PC-9 (cell line): Measurements from ENCODE around the gene JARID2. TPM values are rescaled to one million over a fixed set of nuclear protein-coding genes. Genes with fewer than 3 reads are reported as not detected.

Experiments
- BruUV-seq: library from RNA; stranded (reverse); fragments of 400-500 nt; replicated peaks from 2 replicates; lab custom pipeline; 2021; lab: Mats Ljungman, UMichigan
- CTCF ChIA-PET: fragments of 300-600 bp; sonication (Branson Sonifier 250); formaldehyde crosslinking; loops from one replicate; lab custom pipeline; 2022; ENCODE audit warnings: antibody characterized with exemption; lab: Charles Lee
- POLR2A ChIA-PET: fragments of 300-600 bp; sonication (Branson Sonifier 250); formaldehyde crosslinking; loops from one replicate; lab custom pipeline; 2022; ENCODE audit warnings: antibody characterized with exemption; ENCODE audit not compliant: unreplicated experiment; lab: Charles Lee
- DNase-seq, 2 experiments: peaks; one replicate each; pipeline versions ENCODE4 v3.0.0 to v3.0.0-alpha.2; 2015 to 2022; ENCODE audit warnings: mixed read lengths in 1 of 2
- H2AFZ ChIP-seq: fragments of 200-600 bp; sonication (generic); 2 replicates; pipeline ENCODE4 v1.8.1; 2017; ENCODE audit warnings: antibody characterized with exemption
- H3F3A ChIP-seq: fragments of 200-600 bp; sonication (generic); 2 replicates; pipeline ENCODE4 v1.8.1; 2017; ENCODE audit warnings: antibody characterized with exemption, mild to moderate bottlenecking, low read depth; ENCODE audit not compliant: insufficient read depth
- H3K27ac ChIP-seq: fragments of 200-600 bp; sonication (generic); 2 replicates; pipeline ENCODE4 v1.6.1; 2016; ENCODE audit warnings: mixed run types
- H3K27me3 ChIP-seq: fragments of 200-600 bp; sonication (generic); 2 replicates; pipeline ENCODE4 v1.6.1; 2016; ENCODE audit warnings: low read depth, mixed run types; ENCODE audit not compliant: insufficient read depth
- H3K36me3 ChIP-seq: fragments of 200-600 bp; sonication (generic); 2 replicates; pipeline ENCODE4 v1.6.1; 2016; ENCODE audit warnings: low read depth, mixed run types
- H3K4me1 ChIP-seq: fragments of 200-600 bp; sonication (generic); replicated peaks from 2 replicates; pipeline ENCODE4 v1.6.1; 2016; ENCODE audit warnings: mixed run types; ENCODE audit not compliant: insufficient read depth
- H3K4me2 ChIP-seq: fragments of 200-600 bp; sonication (generic); 2 replicates; pipeline ENCODE4 v1.6.1; 2017; ENCODE audit warnings: mixed run types
- H3K4me3 ChIP-seq: fragments of 200-600 bp; sonication (generic); 2 replicates; pipeline ENCODE4 v1.6.1; 2016; ENCODE audit warnings: mixed run types
- H3K79me2 ChIP-seq: fragments of 200-600 bp; sonication (generic); 2 replicates; pipeline ENCODE4 v1.6.1; 2017; ENCODE audit warnings: low read depth, mixed run types
- H3K9me2 ChIP-seq: fragments of 200-600 bp; sonication (generic); 2 replicates; pipeline ENCODE4 v1.8.1; 2017; ENCODE audit warnings: mild to moderate bottlenecking; ENCODE audit not compliant: insufficient read depth
- H3K9me3 ChIP-seq: fragments of 200-600 bp; sonication (generic); 2 replicates; pipeline ENCODE4 v1.8.1; 2016; ENCODE audit warnings: low read depth; ENCODE audit not compliant: insufficient read depth
- H4K20me1 ChIP-seq: fragments of 200-600 bp; sonication (generic); 2 replicates; pipeline ENCODE4 v1.8.1; 2017; ENCODE audit not compliant: insufficient read depth
- CTCF ChIP-seq: fragments of 200-600 bp; sonication (generic); conservative IDR thresholded peaks from 2 replicates; pipeline ENCODE4 v1.6.1; 2017; ENCODE audit warnings: mixed run types, antibody characterized with exemption, mild to moderate bottlenecking, moderate library complexity
- EZH2 ChIP-seq: fragments of 200-600 bp; sonication (generic); IDR thresholded peaks from 2 replicates; pipeline ENCODE4 v1.8.0; 2017; ENCODE audit warnings: antibody characterized with exemption, low read depth
- intact Hi-C: fragments of 100-400 bp; cut with micrococcal nuclease; formaldehyde crosslinking; loops from one replicate; pipeline ENCODE4 v1.10.0; 2022; ENCODE audit not compliant: unreplicated experiment
- total RNA-seq: library from RNA; stranded (reverse); gene quantifications from 2 replicates; pipeline ENCODE4 v1.2.3, GENCODE V29; 2021

The JARID2 gene
- total RNA-seq, 1 experiment from 2014 or later: 35.0 TPM

- no peaks in the 10 kb centered on the region for H3K36me3 ChIP-seq
- POLR2A ChIA-PET: interaction anchor here (0.7 kb wide), 1 partner anchor 180 kb away, joined by 6 read pairs; no protein-coding TSS in a partner anchor
- CTCF ChIA-PET: no interaction called here
- H3K9me3 ChIP-seq: no peaks in the 10 kb centered on the region
- H3F3A ChIP-seq: no peaks in the 10 kb centered on the region
- BruUV-seq: no TSS peak
- H3K9me2 ChIP-seq: no peaks in the 10 kb centered on the region
- no peak overlapping the region for H3K27ac ChIP-seq
- 0 out of 2 replicates have a peak, but pooled peaks cover 3% of the 10 kb centered on the region for H3K4me1 ChIP-seq
- no peak overlapping the region for H3K4me3 ChIP-seq
- H4K20me1 ChIP-seq: no peaks in the 10 kb centered on the region; the same call in none of the 2 replicates
- H3K4me2 ChIP-seq: no peak overlapping the region
- intact Hi-C loops: no loop called here
- DNase-seq: no peak
- H3K27me3 ChIP-seq: no peaks in the 10 kb centered on the region
- no peak for TF ChIP-seq CTCF
- no peak for TF ChIP-seq EZH2
- H2AFZ ChIP-seq: no peak overlapping the region
- peaks cover 93% of the 10 kb centered on the region for H3K79me2 ChIP-seq
These were observed 64.8 kb downstream of the JARID2 start for GRCh38 chr6:15310680-15311079.

- no peak for DNase-seq
- Histone ChIP-seq H3K36me3 (no peaks in the 10 kb centered on the region), H3F3A (no peaks in the 10 kb centered on the region), H3K27me3 (no peaks in the 10 kb centered on the region), H2AFZ (no peak overlapping the region), H3K4me3 (no peak overlapping the region), H3K9me3 (no peaks in the 10 kb centered on the region), H3K9me2 (no peaks in the 10 kb centered on the region), H3K4me1 (no peaks in the 10 kb centered on the region), H4K20me1 (no peaks in the 10 kb centered on the region; the same call in none of the 2 replicates), H3K4me2 (no peak overlapping the region), H3K27ac (no peak overlapping the region), H3K79me2 (peaks cover 97% of the 10 kb centered on the region)
- intact Hi-C loops: no loop called here
- ChIA-PET CTCF (interaction anchor here (0.6 kb wide), 1 partner anchor 1245 kb away, joined by 3 read pairs; no protein-coding TSS in a partner anchor), POLR2A (no interaction called here)
- BruUV-seq: no TSS peak
- TF ChIP-seq EZH2 (no peak), CTCF (no peak)
These were observed 66.6 kb downstream of the JARID2 start for GRCh38 chr6:15312500-15312899.

GRCh38 chr6:15313367-15313766, 67.5 kb downstream of the JARID2 start:
- Histone ChIP-seq H3K4me3 (no peak overlapping the region), H4K20me1 (no peaks in the 10 kb centered on the region; the same call in none of the 2 replicates), H3F3A (no peaks in the 10 kb centered on the region), H3K4me2 (no peak overlapping the region), H3K4me1 (no peaks in the 10 kb centered on the region), H3K9me3 (no peaks in the 10 kb centered on the region), H2AFZ (no peak overlapping the region), H3K36me3 (no peaks in the 10 kb centered on the region), H3K27me3 (no peaks in the 10 kb centered on the region), H3K9me2 (no peaks in the 10 kb centered on the region), H3K79me2 (peaks cover 97% of the 10 kb centered on the region), H3K27ac (no peak overlapping the region)
- POLR2A ChIA-PET: no interaction called here
- no TSS peak for BruUV-seq
- CTCF ChIA-PET: no interaction called here
- no peak for DNase-seq
- intact Hi-C loops: no loop called here
- no peak for TF ChIP-seq CTCF
- no peak for TF ChIP-seq EZH2
